Panc1 (cell line): ENCODE results near the gene BEX3.

Experiments
- CTCF ChIP-seq: fragments of 450-650 bp; IDR thresholded peaks from 2 replicates; pipeline ENCODE4 v1.5.1; 2017; ENCODE audit warnings: mild to moderate bottlenecking
- POLR2AphosphoS5 ChIP-seq: IDR thresholded peaks from 2 replicates; pipeline ENCODE4 v1.6.1; 2012; ENCODE audit warnings: mild to moderate bottlenecking, low read depth, low read length, moderate library complexity
- REST ChIP-seq, 2 experiments: IDR thresholded peaks; 2 replicates each; pipeline ENCODE4 v1.6.1; 2011 to 2012; ENCODE audit warnings: low read depth in 2 of 2, control low read depth in 1 of 2, low read length in 1 of 2, mild to moderate bottlenecking in 1 of 2, moderate library complexity in 1 of 2; ENCODE audit not compliant: insufficient read depth in 1 of 2
- SIN3A ChIP-seq: IDR thresholded peaks from 2 replicates; pipeline ENCODE4 v1.6.1; 2012; ENCODE audit warnings: low read depth, mild to moderate bottlenecking, low read length, moderate library complexity, borderline replicate concordance; ENCODE audit not compliant: insufficient read depth
- TCF7L2 ChIP-seq: IDR thresholded peaks from 2 replicates; pipeline ENCODE4 v1.6.1; 2011; ENCODE audit warnings: mild to moderate bottlenecking, low read depth, low read length, inconsistent platforms

- TF ChIP-seq CTCF (no peak), REST (IDR thresholded peaks at IDR 0.05; ENCODE audit: insufficient read depth in 1 of 2, low read depth in 2 of 2, low read length in 1 of 2) (no peak), SIN3A (no peak), POLR2AphosphoS5 (no peak), TCF7L2 (no peak)
Observed at GRCh38 chrX:103415528-103415927, 39.2 kb downstream of the BEX3 start.
